NCI-H2227 treated with DMSO at 0.1 percent for 48 hours (cell line): ENCODE measurements around the gene DUSP6.
A peak's percentile ranks its signal among the peaks of the same experiment; 100 is the strongest.
"Not testable (repeated sequence)": the region's sequence is repeated elsewhere in the genome, so short reads cannot be mapped to it uniquely, and the experiment has no call there.

Experiments
- DNase-seq: peaks from one replicate; lab custom pipeline; 2025; lab: John Stamatoyannopoulos, UW

DUSP6 gene

GRCh38 chr12:89351489-89352241 is 636 bp downstream of the DUSP6 start:
- no peak for DNase-seq

- DNase-seq, result peak; percentile 11
These were observed 1.4 kb downstream of the DUSP6 start for GRCh38 chr12:89350630-89351488.

GRCh38 chr12:89350260-89350629 is 2.1 kb downstream of the DUSP6 start:
- no peak for DNase-seq

GRCh38 chr12:89349814-89350213 is 2.5 kb downstream of the DUSP6 start:
- no peak for DNase-seq

- DNase-seq, result no peak
These were observed 3.2 kb downstream of the DUSP6 start for GRCh38 chr12:89348894-89349699.

GRCh38 chr12:89347325-89347829 is 4.9 kb downstream of the DUSP6 start:
- no peak for DNase-seq

- no peak for DNase-seq
These were observed 5.5 kb downstream of the DUSP6 start for GRCh38 chr12:89346741-89347324.

GRCh38 chr12:89345830-89346740 is 6.2 kb downstream of the DUSP6 start:
- peak; percentile 88 for DNase-seq

- no peak for DNase-seq
These were observed 6.9 kb downstream of the DUSP6 start for GRCh38 chr12:89345376-89345775.

- no peak for DNase-seq
These were observed 7.5 kb downstream of the DUSP6 start for GRCh38 chr12:89344862-89345202.

- no peak for DNase-seq
These were observed 8.0 kb downstream of the DUSP6 start for GRCh38 chr12:89344043-89344861.

- DNase-seq, result no peak
These were observed 9.2 kb downstream of the DUSP6 start for GRCh38 chr12:89343127-89343526.

GRCh38 chr12:89340861-89341260 is 11.4 kb downstream of the DUSP6 start:
- no peak for DNase-seq

GRCh38 chr12:89339526-89339925 is 12.8 kb downstream of the DUSP6 start:
- no peak for DNase-seq

GRCh38 chr12:89337136-89337535 is 15.2 kb downstream of the DUSP6 start:
- not testable (repeated sequence) for DNase-seq

GRCh38 chr12:89335452-89336244 is 16.7 kb downstream of the DUSP6 start:
- DNase-seq, result no peak

GRCh38 chr12:89334548-89335169 is 17.6 kb downstream of the DUSP6 start:
- DNase-seq, result no peak

GRCh38 chr12:89333564-89334252 is 18.6 kb downstream of the DUSP6 start:
- DNase-seq, result no peak
